Activated T-cell treated with anti-CD3 and anti-CD28 coated beads, Interleukin-2, amount 50 U/mL, for 72 hours (primary cell): ENCODE measurements around the gene PDHB. TPM values are rescaled to one million over a fixed set of nuclear protein-coding genes. Genes with fewer than 3 reads are reported as not detected.
A peak's percentile ranks its signal among the peaks of the same experiment; 100 is the strongest.

Experiments
- ATAC-seq, 2 donors: fragments of 150-1000 bp; cut with Tn5 transposase; replicated peaks in 1 of 2; 2 replicates each; pipeline ENCODE4 v1.10.0; 2021; ENCODE audit warnings: moderate library complexity in 2 of 2, mild to moderate bottlenecking in 1 of 2
- DNase-seq, 2 donors: peaks; one replicate each; pipeline ENCODE4 v3.0.0; 2021 to 2022; ENCODE audit warnings: mixed read lengths in 1 of 2
- H3K27ac Mint-ChIP-seq: one replicate; pipeline ENCODE4 v1.8.0; 2022; ENCODE audit warnings: mild to moderate bottlenecking, moderate library complexity, mixed read lengths
- H3K27me3 Mint-ChIP-seq: one replicate; pipeline ENCODE4 v1.8.0; 2022; ENCODE audit warnings: low read depth, mixed read lengths
- H3K36me3 Mint-ChIP-seq, 2 donors: one replicate each; pipeline ENCODE4 v1.8.0; 2022; ENCODE audit warnings: mixed read lengths in 2 of 2, mild to moderate bottlenecking in 1 of 2; ENCODE audit not compliant: insufficient read depth in 2 of 2
- H3K4me1 Mint-ChIP-seq: one replicate; pipeline ENCODE4 v1.8.0; 2022; ENCODE audit warnings: low read depth, mixed read lengths
- H3K4me3 Mint-ChIP-seq, 2 donors: one replicate each; pipeline ENCODE4 v1.8.0; 2022; ENCODE audit warnings: mild to moderate bottlenecking in 2 of 2, mixed read lengths in 2 of 2, moderate library complexity in 2 of 2
- H3K9me3 Mint-ChIP-seq, 2 donors: one replicate each; pipeline ENCODE4 v1.8.0; 2022; ENCODE audit warnings: mixed read lengths in 2 of 2
- total RNA-seq, 2 donors: library from RNA; stranded (reverse); gene quantifications; one replicate each; pipeline ENCODE4 v1.2.3, GENCODE V29; 2022

PDHB gene
- total RNA-seq, 2 donors from 2014 or later: 36.9 to 40.5 TPM

DNA sequence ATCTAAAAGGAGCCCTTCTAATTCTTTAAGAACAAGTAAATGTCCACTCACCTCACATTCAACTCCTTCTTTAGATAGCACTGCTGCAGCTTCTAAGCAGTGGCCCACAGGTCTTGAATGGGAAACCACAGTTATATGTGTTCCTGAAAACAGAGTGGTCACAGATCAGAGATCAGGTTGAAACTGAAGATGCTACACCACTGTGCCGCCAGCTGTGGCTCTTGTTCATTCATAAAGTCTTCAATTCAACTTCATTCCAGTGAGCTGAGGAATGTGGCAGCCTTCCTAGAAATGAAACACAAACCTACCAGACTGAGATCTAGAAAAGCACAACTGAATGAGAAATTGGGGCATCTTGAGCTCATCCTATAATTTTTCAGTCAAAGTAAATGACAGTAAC, 4.0 kb downstream of the PDHB start:
- no peak for DNase-seq
- H3K27me3 Mint-ChIP-seq: no peaks in the 10 kb centered on the region
- ATAC-seq: no peak

DNA sequence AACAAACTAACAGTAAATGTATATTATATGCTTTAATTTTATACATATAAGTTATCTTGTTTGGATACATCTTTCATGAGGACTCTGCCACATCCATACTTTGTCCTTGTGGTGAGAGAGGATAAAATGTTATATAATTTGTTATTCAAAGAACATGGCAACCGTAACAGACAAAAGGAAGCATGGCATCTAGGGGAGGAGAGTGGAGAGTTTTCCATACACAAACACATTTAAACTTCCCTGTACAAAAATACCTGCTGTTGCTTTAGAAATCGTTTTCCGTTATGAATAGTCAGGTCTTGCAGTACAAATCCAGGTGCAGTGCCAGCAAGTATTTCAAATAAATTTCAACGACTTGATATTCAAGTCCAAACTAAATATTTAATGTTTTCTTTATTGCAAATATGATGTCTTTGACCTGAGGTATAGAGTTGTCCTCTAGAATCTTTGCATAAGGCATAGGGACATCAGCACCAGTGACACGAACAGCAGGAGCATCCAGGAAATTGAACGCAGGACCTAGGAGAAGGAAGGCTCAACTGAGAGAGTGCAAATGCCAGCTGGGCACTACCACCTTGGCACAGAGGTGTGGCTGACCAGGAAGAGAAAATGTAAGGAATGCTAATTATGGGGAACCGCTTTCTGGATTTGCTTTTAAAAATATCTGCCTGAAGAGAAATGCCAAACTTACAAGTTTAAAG, 5.8 kb downstream of the PDHB start:
- Mint-ChIP-seq H3K27ac (no peak overlapping the region), H3K4me1 (peaks cover 20% of the 10 kb centered on the region), H3K4me3 (no peak overlapping the region), H3K36me3 (peaks cover 4 to 32% of the 10 kb centered on the region in 2 donors), H3K9me3 (no peaks in the 10 kb centered on the region), H3K27me3 (no peaks in the 10 kb centered on the region)
- ATAC-seq (no peak), DNase-seq (no peak)

More for the DNA sequence above, 4.0 kb downstream of the PDHB start:
- Mint-ChIP-seq H3K9me3 (no peaks in the 10 kb centered on the region), H3K4me3 (no peak overlapping the region), H3K36me3 (peaks cover 4 to 29% of the 10 kb centered on the region in 2 donors), H3K4me1 (peaks cover 35% of the 10 kb centered on the region), H3K27ac (no peak overlapping the region)

DNA sequence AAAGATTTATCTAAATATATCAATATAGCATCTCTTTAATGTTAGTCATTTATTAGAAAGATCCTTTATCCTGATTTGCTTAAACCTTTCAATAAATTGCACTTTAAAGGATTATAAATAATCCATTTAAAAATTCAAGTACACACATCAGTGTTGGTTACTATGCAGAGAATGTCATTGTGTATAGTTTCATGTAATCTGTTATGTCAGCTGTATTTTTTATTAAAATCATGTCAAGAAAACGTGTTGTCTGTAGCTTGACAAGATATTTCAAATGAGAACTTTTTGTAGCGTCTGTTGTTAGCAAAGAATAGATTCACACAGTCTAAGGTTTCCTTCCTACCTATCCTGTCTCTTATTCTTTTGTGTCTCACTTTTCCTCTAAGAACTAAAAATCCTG, 7.8 kb downstream of the PDHB start:
- no peaks in the 10 kb centered on the region for H3K27me3 Mint-ChIP-seq
- peaks cover 9% of the 10 kb centered on the region for H3K4me1 Mint-ChIP-seq
- peak overlapping the region; percentile 72 for H3K27ac Mint-ChIP-seq
- ATAC-seq (no peak), DNase-seq (no peak)
- H3K4me3 Mint-ChIP-seq: no peak overlapping the region
- H3K36me3 Mint-ChIP-seq: peaks cover 4 to 27% of the 10 kb centered on the region in 2 donors
- H3K9me3 Mint-ChIP-seq: no peaks in the 10 kb centered on the region

DNA sequence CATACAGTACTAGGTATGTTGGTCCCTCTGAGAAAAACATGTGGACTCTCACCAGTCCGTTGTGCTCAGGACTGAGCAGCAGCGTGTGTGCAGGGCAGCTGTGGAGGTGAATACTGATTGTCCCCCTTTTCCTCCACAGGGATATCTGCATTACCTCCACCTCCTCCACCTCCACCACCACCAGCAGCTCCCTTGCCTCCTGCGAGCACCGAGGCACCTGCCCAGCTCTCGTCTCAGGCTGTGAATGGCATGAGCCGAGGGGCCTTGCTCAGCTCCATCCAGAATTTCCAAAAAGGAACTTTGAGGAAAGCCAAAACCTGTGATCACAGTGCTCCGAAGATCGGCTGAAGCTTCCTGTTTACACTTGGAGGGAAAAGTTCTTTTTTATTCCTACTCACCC, 9.0 kb downstream of the PDHB start:
- H3K4me1 Mint-ChIP-seq: peaks cover 4% of the 10 kb centered on the region
- peak overlapping the region; percentile 73 for H3K27ac Mint-ChIP-seq
- no peak overlapping the region for H3K4me3 Mint-ChIP-seq
- DNase-seq (no peak), ATAC-seq (no peak)
- no peaks in the 10 kb centered on the region for H3K9me3 Mint-ChIP-seq
- no peaks in the 10 kb centered on the region for H3K27me3 Mint-ChIP-seq
- H3K36me3 Mint-ChIP-seq: peaks cover 4 to 32% of the 10 kb centered on the region in 2 donors

DNA sequence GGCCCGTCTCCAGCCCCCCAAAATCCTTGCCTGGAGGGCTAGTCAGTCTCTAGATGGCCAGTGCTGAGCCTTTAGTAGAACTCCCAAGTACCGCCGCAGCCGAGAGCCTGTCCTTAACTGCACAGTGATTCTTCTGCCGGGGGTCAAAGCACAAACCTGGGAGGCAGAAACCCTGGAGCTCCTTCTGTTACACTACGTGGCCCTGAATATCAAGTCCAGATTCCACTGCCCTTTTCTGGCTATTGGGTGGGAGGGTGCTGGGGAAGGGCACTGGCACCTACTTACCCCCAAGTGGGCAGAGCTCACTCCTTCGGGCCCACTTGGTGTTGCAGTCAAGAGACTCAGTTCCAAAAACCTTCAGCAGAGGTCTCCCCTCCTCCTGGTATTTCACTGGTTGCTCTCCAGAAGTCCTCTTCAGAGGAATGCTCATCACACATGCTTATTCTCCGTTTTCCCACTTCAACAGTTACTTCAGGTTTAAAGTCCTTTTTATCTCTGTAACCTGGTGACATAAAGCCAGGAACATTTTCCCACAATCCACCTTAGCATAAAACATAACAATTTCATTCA, 10.8 kb downstream of the PDHB start:
- H3K4me3 Mint-ChIP-seq: no peak overlapping the region
- no peaks in the 10 kb centered on the region for H3K9me3 Mint-ChIP-seq
- peak overlapping the region; percentile 3 for H3K27ac Mint-ChIP-seq
- ATAC-seq (no peak), DNase-seq (no peak)
- H3K36me3 Mint-ChIP-seq: peaks cover 0 to 21% of the 10 kb centered on the region in 2 donors
- H3K27me3 Mint-ChIP-seq: no peaks in the 10 kb centered on the region
- H3K4me1 Mint-ChIP-seq: no peaks in the 10 kb centered on the region

DNA sequence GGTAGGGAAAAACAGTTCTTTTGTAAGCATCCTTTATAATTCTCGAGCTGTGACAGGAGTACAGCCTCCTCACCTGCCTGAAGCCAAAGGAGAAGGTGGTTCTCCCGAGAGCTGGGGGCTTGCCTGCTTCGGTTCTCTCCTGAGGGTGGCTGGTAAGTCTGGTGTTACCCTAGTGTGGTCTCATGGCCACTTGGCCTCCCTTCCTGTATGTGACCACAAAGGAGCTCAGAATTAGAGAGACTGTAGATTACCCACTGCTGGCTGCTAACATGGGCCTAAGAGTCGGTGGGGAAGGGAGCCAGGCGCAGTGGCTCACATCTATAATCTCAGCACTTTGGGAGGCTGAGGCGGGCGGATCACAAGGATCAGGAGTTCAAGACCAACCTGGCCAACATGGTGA, 12.6 kb downstream of the PDHB start:
- Mint-ChIP-seq H3K36me3 (peaks cover 0 to 19% of the 10 kb centered on the region in 2 donors), H3K27ac (no peak overlapping the region), H3K4me3 (no peak overlapping the region), H3K9me3 (no peaks in the 10 kb centered on the region), H3K27me3 (no peaks in the 10 kb centered on the region), H3K4me1 (no peaks in the 10 kb centered on the region)
- DNase-seq (no peak), ATAC-seq (no peak)

DNA sequence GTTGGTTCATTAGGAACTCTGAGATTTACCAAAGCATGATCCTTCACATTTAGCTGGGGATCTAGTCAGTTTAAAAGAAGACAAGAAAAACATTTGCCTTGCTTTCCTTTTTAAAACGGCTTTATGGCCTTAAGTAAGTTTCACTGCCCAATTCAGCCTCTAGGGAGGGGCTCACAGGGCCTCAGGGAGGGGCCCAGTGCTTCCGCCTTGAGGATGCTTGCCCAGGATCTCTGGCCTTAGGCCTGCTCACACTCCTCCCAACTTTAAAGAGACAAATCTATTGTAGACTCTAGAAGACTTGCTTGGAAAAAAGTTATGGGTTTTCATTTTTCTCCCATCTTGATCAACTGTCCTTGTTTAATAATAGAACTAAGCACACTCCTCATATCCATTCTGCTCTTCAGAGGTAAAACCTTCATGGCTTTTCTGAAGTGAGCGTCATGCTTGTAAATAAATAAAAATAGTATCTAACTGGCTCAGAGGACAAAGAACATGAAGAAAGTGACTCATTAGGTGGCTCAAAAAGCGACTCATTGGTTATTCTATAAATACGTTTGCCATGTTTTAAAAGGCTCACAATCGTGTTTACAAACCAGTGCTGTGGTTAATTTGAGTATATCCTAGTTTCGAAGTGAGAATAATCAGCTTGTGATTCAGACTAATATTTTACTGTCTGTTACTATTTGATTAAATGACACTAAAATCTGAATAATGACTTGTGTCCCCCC, 13.7 kb downstream of the PDHB start:
- H3K27me3 Mint-ChIP-seq: no peaks in the 10 kb centered on the region
- H3K9me3 Mint-ChIP-seq: no peaks in the 10 kb centered on the region
- H3K4me1 Mint-ChIP-seq: no peaks in the 10 kb centered on the region
- H3K4me3 Mint-ChIP-seq: no peak overlapping the region
- DNase-seq: no peak
- peak; percentile 41 to 49 for ATAC-seq
- H3K27ac Mint-ChIP-seq: peak overlapping the region; percentile 57
- H3K36me3 Mint-ChIP-seq: peaks cover 0 to 15% of the 10 kb centered on the region in 2 donors

DNA sequence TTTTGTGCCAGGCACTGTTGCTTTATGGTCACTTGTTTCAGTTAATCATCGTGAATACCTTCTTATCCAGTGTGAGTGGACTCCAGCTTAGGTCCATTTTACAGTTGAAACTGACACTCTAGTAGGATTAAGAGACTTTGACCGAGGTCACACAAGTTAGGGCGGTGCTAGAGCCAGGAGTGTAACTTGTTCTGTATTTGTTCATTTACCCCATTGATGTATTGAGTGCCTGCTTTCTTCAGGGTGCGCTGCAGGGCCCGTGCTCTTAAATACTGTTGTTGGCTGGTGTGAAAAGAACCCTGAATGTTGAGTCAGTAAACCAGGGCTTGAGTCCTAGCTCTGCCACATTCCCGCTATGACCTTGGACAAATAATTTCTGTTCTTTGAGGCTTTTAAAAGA, 15.4 kb downstream of the PDHB start:
- H3K27ac Mint-ChIP-seq: peak overlapping the region; percentile 76
- DNase-seq (no peak), ATAC-seq (no peak)
- H3K27me3 Mint-ChIP-seq: no peaks in the 10 kb centered on the region
- H3K4me3 Mint-ChIP-seq: no peak overlapping the region
- H3K4me1 Mint-ChIP-seq: peaks cover 6% of the 10 kb centered on the region
- H3K9me3 Mint-ChIP-seq: no peaks in the 10 kb centered on the region
- peaks cover 0 to 13% of the 10 kb centered on the region in 2 donors for H3K36me3 Mint-ChIP-seq

DNA sequence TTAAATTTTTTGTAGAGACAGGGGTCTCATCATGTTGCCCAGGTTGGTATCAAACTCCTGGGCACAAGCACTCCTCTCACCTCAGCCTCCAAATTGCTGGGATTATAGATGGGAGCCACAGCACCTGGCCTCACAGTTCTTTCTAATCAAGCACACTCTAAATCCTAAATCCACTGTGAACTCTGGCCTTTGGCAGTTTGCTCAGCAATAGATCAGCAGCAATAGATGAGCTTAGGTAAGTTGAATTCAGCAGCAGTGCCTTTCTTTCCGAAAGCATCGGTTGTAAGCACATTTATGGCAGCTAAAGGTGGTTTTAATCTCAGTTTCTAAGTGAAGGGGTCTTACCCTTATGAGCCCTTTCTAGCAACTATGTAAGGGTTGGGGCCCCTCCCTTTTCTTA, 16.6 kb downstream of the PDHB start:
- DNase-seq: no peak
- H3K9me3 Mint-ChIP-seq: no peaks in the 10 kb centered on the region
- no peak overlapping the region for H3K27ac Mint-ChIP-seq
- no peak overlapping the region for H3K4me3 Mint-ChIP-seq
- no peaks in the 10 kb centered on the region for H3K27me3 Mint-ChIP-seq
- no peak for ATAC-seq
- peaks cover 6% of the 10 kb centered on the region for H3K4me1 Mint-ChIP-seq
- peaks cover 0 to 9% of the 10 kb centered on the region in 2 donors for H3K36me3 Mint-ChIP-seq

DNA sequence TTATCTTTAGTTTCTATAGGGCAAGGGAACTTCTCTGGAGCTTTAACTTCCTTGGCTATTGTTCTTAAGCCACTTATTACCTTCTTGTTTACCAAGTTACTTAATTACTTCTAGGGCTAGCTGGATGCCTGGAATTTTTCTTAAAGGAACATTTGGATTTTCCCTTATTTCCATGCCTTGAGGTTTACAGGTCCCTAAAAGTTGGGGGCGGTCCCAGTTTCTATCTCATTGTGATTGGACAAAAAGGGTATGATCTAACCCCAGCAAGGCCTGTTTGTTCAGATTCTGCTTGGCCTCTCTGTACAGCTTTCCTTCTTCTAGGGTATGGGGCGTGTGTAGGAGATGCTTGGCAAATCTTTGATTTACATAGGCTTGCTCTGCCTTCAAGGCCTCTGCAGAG, 17.4 kb downstream of the PDHB start:
- no peak overlapping the region for H3K4me3 Mint-ChIP-seq
- H3K9me3 Mint-ChIP-seq: no peaks in the 10 kb centered on the region
- peaks cover 0 to 9% of the 10 kb centered on the region in 2 donors for H3K36me3 Mint-ChIP-seq
- no peak for ATAC-seq
- no peak overlapping the region for H3K27ac Mint-ChIP-seq
- H3K4me1 Mint-ChIP-seq: peaks cover 6% of the 10 kb centered on the region
- DNase-seq: no peak
- no peaks in the 10 kb centered on the region for H3K27me3 Mint-ChIP-seq

DNA sequence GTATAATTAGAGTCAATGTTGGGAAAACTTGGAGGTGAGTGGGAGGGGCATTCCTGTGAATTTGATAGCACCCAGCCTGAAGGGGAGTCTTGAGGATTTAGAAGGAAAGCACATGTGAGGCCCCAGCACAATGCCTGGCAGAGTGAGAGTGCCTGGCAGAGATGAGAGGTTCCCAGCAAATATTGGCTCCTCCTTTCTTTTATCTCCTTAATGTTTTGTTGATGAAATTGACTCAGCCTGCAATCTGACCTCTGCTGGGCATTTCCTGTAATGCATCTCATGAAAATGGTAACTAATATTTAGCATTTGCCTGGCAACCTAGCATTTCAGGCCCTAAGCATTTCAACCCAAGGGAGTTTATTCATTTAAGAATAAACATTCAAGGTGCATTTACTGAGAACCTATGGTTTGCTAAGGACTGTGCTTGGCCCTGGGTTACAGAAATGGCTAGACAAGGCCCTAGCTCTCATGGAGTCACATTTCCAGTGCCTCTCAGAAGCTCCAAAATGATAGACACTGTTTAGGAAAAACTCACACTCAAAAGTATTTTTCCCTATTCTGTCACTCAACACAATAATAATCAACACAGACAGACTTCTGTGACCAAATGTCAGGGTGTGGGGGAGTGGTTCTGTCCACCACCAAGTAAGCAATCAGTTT, 19.0 kb downstream of the PDHB start:
- H3K27ac Mint-ChIP-seq: no peak overlapping the region
- H3K36me3 Mint-ChIP-seq: peaks cover 0 to 3% of the 10 kb centered on the region in 2 donors
- H3K4me1 Mint-ChIP-seq: peaks cover 6% of the 10 kb centered on the region
- H3K4me3 Mint-ChIP-seq: no peak overlapping the region
- ATAC-seq (peak; percentile 51 to 60), DNase-seq (peak; percentile 35 to 47)
- no peaks in the 10 kb centered on the region for H3K27me3 Mint-ChIP-seq
- H3K9me3 Mint-ChIP-seq: no peaks in the 10 kb centered on the region

DNA sequence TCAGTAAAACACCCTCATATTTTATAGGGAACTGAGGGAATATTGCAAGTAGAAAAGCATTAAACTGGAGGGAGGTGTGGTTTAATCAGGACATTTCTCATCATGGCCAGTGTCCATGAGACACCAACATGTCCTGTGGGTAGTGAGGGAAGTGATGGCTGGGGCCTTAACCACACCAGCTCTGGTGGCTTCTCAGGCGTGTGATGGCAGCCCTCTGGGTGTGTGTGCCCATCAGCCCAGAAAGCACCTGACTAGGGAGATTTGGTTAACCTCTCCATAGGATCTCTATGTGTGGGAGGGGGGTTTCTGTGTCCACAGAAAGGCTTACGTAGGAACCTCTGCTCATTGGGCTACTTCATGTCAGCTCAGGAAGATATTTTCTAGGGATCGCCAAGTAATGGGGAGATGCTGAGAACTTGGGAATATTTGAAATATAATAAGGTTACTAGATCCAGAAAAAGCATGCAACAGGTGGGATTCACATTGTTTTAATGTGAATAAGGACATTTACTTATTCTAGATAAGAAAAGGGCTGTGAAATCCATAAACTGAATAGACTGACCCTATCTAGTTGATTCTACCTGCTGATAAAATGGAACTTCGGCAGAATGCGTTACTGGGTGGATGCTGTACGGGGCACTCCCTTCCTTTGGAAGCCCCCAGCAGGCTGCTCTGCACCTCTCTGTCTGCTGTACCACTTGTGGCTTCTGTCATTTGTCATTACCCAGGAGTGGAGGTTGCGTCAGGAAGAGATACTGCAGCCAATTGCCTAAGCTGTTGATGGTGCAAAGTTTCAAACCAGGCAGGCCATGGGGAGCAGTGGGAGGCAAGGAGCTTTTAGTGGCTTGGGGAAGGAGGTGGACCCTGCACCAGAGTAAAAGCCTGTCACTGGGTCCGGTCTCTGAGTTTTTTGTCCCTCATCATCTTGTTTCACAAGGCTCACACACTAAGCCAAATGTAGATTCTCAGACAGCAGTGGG, 21.5 kb downstream of the PDHB start:
- H3K27me3 Mint-ChIP-seq: no peaks in the 10 kb centered on the region
- H3K27ac Mint-ChIP-seq: no peak overlapping the region
- DNase-seq (no peak), ATAC-seq (no peak)
- H3K4me1 Mint-ChIP-seq: peaks cover 6% of the 10 kb centered on the region
- no peak overlapping the region for H3K4me3 Mint-ChIP-seq
- peaks cover 3 to 21% of the 10 kb centered on the region in 2 donors for H3K36me3 Mint-ChIP-seq
- no peaks in the 10 kb centered on the region for H3K9me3 Mint-ChIP-seq
